CD8-positive, alpha-beta memory T cell (primary cell): ENCODE data around the gene ELOVL3. TPM values are rescaled to one million over a fixed set of nuclear protein-coding genes. Genes with fewer than 3 reads are reported as not detected.
"Not testable (repeated sequence)": the region's sequence is repeated elsewhere in the genome, so short reads cannot be mapped to it uniquely, and the experiment has no call there.

Source experiments
- CTCF ChIA-PET: fragments of 350-600 bp; sonication (Branson Sonifier 250); formaldehyde crosslinking; loops from one replicate; lab custom pipeline; 2021; ENCODE audit warnings: antibody characterized with exemption; lab: Charles Lee
- POLR2A ChIA-PET: fragments of 350-600 bp; sonication (Branson Sonifier 250); formaldehyde crosslinking; loops from one replicate; lab custom pipeline; 2021; ENCODE audit warnings: antibody characterized with exemption; lab: Charles Lee
- DNase-seq, 5 donors: peaks; one replicate each; pipeline versions ENCODE4 v3.0.0 to v3.0.0-alpha.2; 2020 to 2022; ENCODE audit warnings: mixed read lengths in 1 of 5
- H3K27ac ChIP-seq: one replicate; pipeline ENCODE4 v1.7.0; 2013; ENCODE audit warnings: low read depth, mild to moderate bottlenecking, low read length, moderate library complexity
- H3K27me3 ChIP-seq: 2 replicates; pipeline ENCODE4 v1.7.0; 2013; ENCODE audit warnings: low read length, mild to moderate bottlenecking; ENCODE audit not compliant: insufficient read depth, poor library complexity, severe bottlenecking
- H3K36me3 ChIP-seq: 2 replicates; pipeline ENCODE4 v1.7.0; 2013; ENCODE audit warnings: mild to moderate bottlenecking, low read length, moderate library complexity; ENCODE audit not compliant: insufficient read depth
- H3K4me1 ChIP-seq: 2 replicates; pipeline ENCODE4 v1.7.0; 2013; ENCODE audit warnings: mild to moderate bottlenecking, low read length, moderate library complexity; ENCODE audit not compliant: insufficient read depth
- H3K4me3 ChIP-seq: 2 replicates; pipeline ENCODE4 v1.7.0; 2013; ENCODE audit warnings: mild to moderate bottlenecking, low read length
- H3K9me3 ChIP-seq: 2 replicates; pipeline ENCODE4 v1.7.0; 2013; ENCODE audit warnings: mild to moderate bottlenecking, low read length
- H3K27ac Mint-ChIP-seq, 8 donors: one replicate each; pipeline ENCODE4 v1.8.0; 2020 to 2021; ENCODE audit warnings: mixed read lengths in 8 of 8, mild to moderate bottlenecking in 6 of 8, inconsistent platforms in 3 of 8, moderate library complexity in 3 of 8
- H3K27me3 Mint-ChIP-seq, 2 donors: one replicate each; pipeline ENCODE4 v1.8.0; 2020 to 2021; ENCODE audit warnings: mixed read lengths in 2 of 2, mild to moderate bottlenecking in 1 of 2, moderate library complexity in 1 of 2
- H3K36me3 Mint-ChIP-seq, 3 donors: one replicate each; pipeline ENCODE4 v1.8.0; 2020 to 2021; ENCODE audit warnings: mixed read lengths in 3 of 3, inconsistent platforms in 1 of 3, mild to moderate bottlenecking in 1 of 3
- H3K4me1 Mint-ChIP-seq, 3 donors: one replicate each; pipeline ENCODE4 v1.8.0; 2020 to 2021; ENCODE audit warnings: mixed read lengths in 3 of 3, inconsistent platforms in 1 of 3, mild to moderate bottlenecking in 1 of 3
- H3K4me3 Mint-ChIP-seq, 7 donors: one replicate each; pipeline ENCODE4 v1.8.0; 2020 to 2021; ENCODE audit warnings: mixed read lengths in 7 of 7, mild to moderate bottlenecking in 6 of 7, moderate library complexity in 4 of 7, inconsistent platforms in 2 of 7
- H3K9me3 Mint-ChIP-seq, 5 donors: one replicate each; pipeline ENCODE4 v1.8.0; 2020 to 2022; ENCODE audit warnings: mixed read lengths in 5 of 5, mild to moderate bottlenecking in 3 of 5, moderate library complexity in 2 of 5, inconsistent platforms in 1 of 5
- polyA plus RNA-seq: library from polyadenylated mRNA; unstranded; fragments of 300-500 nt; fragmentation: Illumina TruSeq; gene quantifications from one replicate; pipeline ENCODE4 v1.2.3, GENCODE V29; 2021
- total RNA-seq, 2 experiments: library from RNA; stranded (reverse); gene quantifications; one replicate each; pipeline ENCODE4 v1.2.3, GENCODE V29; 2021

ELOVL3 gene
- total and polyA plus RNA-seq, 3 experiments from 2014 or later: not detected

GRCh38 chr10:102211615-102212299 lies 14.3 kb upstream of the ELOVL3 start:
- H3K9me3 ChIP-seq: no peaks in the 10 kb centered on the region
- no peaks in the 10 kb centered on the region for H3K4me1 Mint-ChIP-seq
- ChIA-PET POLR2A (no interaction called here), CTCF (interaction anchor here (1.2 to 1.3 kb wide), 2 partner anchors 19 to 45 kb away, joined by 3 to 4 read pairs; no protein-coding TSS in a partner anchor)
- no peaks in the 10 kb centered on the region for H3K36me3 Mint-ChIP-seq
- no peak overlapping the region for H3K27ac ChIP-seq
- H3K27me3 ChIP-seq: no peaks in the 10 kb centered on the region
- no peaks in the 10 kb centered on the region for H3K36me3 ChIP-seq
- no peak overlapping the region for H3K4me3 ChIP-seq
- H3K27ac Mint-ChIP-seq: no peak overlapping the region
- H3K27me3 Mint-ChIP-seq: peaks cover 0 to 6% of the 10 kb centered on the region in 2 donors
- H3K4me1 ChIP-seq: no peaks in the 10 kb centered on the region
- DNase-seq: no peak
- H3K9me3 Mint-ChIP-seq: no peaks in the 10 kb centered on the region
- no peak overlapping the region for H3K4me3 Mint-ChIP-seq

- H3K4me3 ChIP-seq, POLR2A ChIA-PET, H3K27me3 ChIP-seq, H3K4me3 Mint-ChIP-seq, H3K4me1 Mint-ChIP-seq, H3K9me3 Mint-ChIP-seq, DNase-seq, CTCF ChIA-PET, H3K4me1 ChIP-seq, H3K27ac ChIP-seq, H3K27ac Mint-ChIP-seq, H3K36me3 ChIP-seq, H3K27me3 Mint-ChIP-seq, H3K9me3 ChIP-seq, H3K36me3 Mint-ChIP-seq: not testable (repeated sequence)
Observed at GRCh38 chr10:102213599-102213998, 12.5 kb upstream of the ELOVL3 start.

GRCh38 chr10:102219370-102219769 lies 6.7 kb upstream of the ELOVL3 start:
- Histone ChIP-seq H3K4me3 (no peak overlapping the region), H3K9me3 (no peaks in the 10 kb centered on the region), H3K4me1 (no peaks in the 10 kb centered on the region), H3K27me3 (no peaks in the 10 kb centered on the region), H3K27ac (no peak overlapping the region), H3K36me3 (no peaks in the 10 kb centered on the region)
- DNase-seq: no peak
- H3K36me3 Mint-ChIP-seq: no peaks in the 10 kb centered on the region
- POLR2A ChIA-PET: no interaction called here
- peaks cover 4 to 15% of the 10 kb centered on the region in 2 donors for H3K27me3 Mint-ChIP-seq
- no peaks in the 10 kb centered on the region for H3K9me3 Mint-ChIP-seq
- no peak overlapping the region for H3K4me3 Mint-ChIP-seq
- H3K27ac Mint-ChIP-seq: no peak overlapping the region
- no peaks in the 10 kb centered on the region for H3K4me1 Mint-ChIP-seq
- CTCF ChIA-PET: interaction anchor here (3.3 kb wide), 1 partner anchor 11 kb away, joined by 29 read pairs; no protein-coding TSS in a partner anchor

GRCh38 chr10:102220612-102221011 lies 5.5 kb upstream of the ELOVL3 start:
- Mint-ChIP-seq H3K4me1 (peaks cover 0 to 1% (median 0%) of the 10 kb centered on the region in 3 donors), H3K9me3 (no peaks in the 10 kb centered on the region), H3K36me3 (no peaks in the 10 kb centered on the region), H3K27me3 (peaks cover 4 to 15% of the 10 kb centered on the region in 2 donors), H3K27ac (no peak overlapping the region), H3K4me3 (no peak overlapping the region)
- no peak overlapping the region for H3K27ac ChIP-seq
- ChIA-PET POLR2A (no interaction called here), CTCF (interaction anchor here (1.0 to 3.3 kb wide), 2 partner anchors 10 to 131 kb away, joined by 3 to 29 read pairs; no protein-coding TSS in a partner anchor)
- no peaks in the 10 kb centered on the region for H3K4me1 ChIP-seq
- H3K36me3 ChIP-seq: no peaks in the 10 kb centered on the region
- H3K27me3 ChIP-seq: peaks cover 3% of the 10 kb centered on the region
- H3K4me3 ChIP-seq: no peak overlapping the region
- H3K9me3 ChIP-seq: no peaks in the 10 kb centered on the region
- DNase-seq: no peak

GRCh38 chr10:102222797-102223196 lies 3.3 kb upstream of the ELOVL3 start:
- H3K4me1 Mint-ChIP-seq: peaks cover 10 to 15% (median 14%) of the 10 kb centered on the region in 3 donors
- H3K27ac Mint-ChIP-seq: no peak overlapping the region
- ChIA-PET CTCF (interaction anchor here (1.3 kb wide), 1 partner anchor 129 kb away, joined by 5 read pairs; no protein-coding TSS in a partner anchor), POLR2A (interaction anchor here (0.6 kb wide), 1 partner anchor 97 kb away, joined by 5 read pairs; no protein-coding TSS in a partner anchor)
- Histone ChIP-seq H3K4me3 (no peak overlapping the region), H3K27me3 (peaks cover 7% of the 10 kb centered on the region), H3K9me3 (no peaks in the 10 kb centered on the region), H3K4me1 (peaks cover 7% of the 10 kb centered on the region), H3K27ac (no peak overlapping the region), H3K36me3 (no peaks in the 10 kb centered on the region)
- H3K9me3 Mint-ChIP-seq: no peaks in the 10 kb centered on the region
- no peak for DNase-seq
- no peak overlapping the region for H3K4me3 Mint-ChIP-seq
- peaks cover 4 to 32% of the 10 kb centered on the region in 2 donors for H3K27me3 Mint-ChIP-seq
- no peaks in the 10 kb centered on the region for H3K36me3 Mint-ChIP-seq

- H3K27ac ChIP-seq: no peak overlapping the region
- H3K4me1 ChIP-seq: peaks cover 15% of the 10 kb centered on the region
- no peaks in the 10 kb centered on the region for H3K9me3 ChIP-seq
- peaks cover 30% of the 10 kb centered on the region for H3K27me3 ChIP-seq
- Mint-ChIP-seq H3K9me3 (no peaks in the 10 kb centered on the region), H3K4me3 (peak overlapping the region in 6 of 7 donors; percentile 64 to 82 (median 75)), H3K4me1 (peaks cover 15 to 30% (median 19%) of the 10 kb centered on the region in 3 donors), H3K27ac (no peak overlapping the region), H3K27me3 (peaks cover 20 to 48% of the 10 kb centered on the region in 2 donors), H3K36me3 (no peaks in the 10 kb centered on the region)
- DNase-seq: no peak
- peak overlapping the region; percentile 51 for H3K4me3 ChIP-seq
- ChIA-PET CTCF (interaction anchor here (1.1 to 11.9 kb wide), 6 partner anchors 67 to 357 kb away, joined by 3 to 327 read pairs (median 6); no protein-coding TSS in a partner anchor), POLR2A (interaction anchor here (0.6 to 1.1 kb wide), 2 partner anchors 12 to 58 kb away, joined by 3 read pairs; no protein-coding TSS in a partner anchor)
- H3K36me3 ChIP-seq: no peaks in the 10 kb centered on the region
Observed at GRCh38 chr10:102226542-102226870, 407 bp downstream of the ELOVL3 start.

- no peak overlapping the region for H3K27ac ChIP-seq
- Mint-ChIP-seq H3K9me3 (no peaks in the 10 kb centered on the region), H3K4me1 (peaks cover 16 to 32% (median 19%) of the 10 kb centered on the region in 3 donors), H3K4me3 (peak overlapping the region in 1 of 7 donors; percentile 29), H3K27ac (no peak overlapping the region), H3K36me3 (no peaks in the 10 kb centered on the region), H3K27me3 (peaks cover 22 to 52% of the 10 kb centered on the region in 2 donors)
- no peak for DNase-seq
- CTCF ChIA-PET: interaction anchor here (1.6 to 11.9 kb wide), 5 partner anchors 66 to 356 kb away, joined by 4 to 327 read pairs (median 6); no protein-coding TSS in a partner anchor
- H3K36me3 ChIP-seq: no peaks in the 10 kb centered on the region
- H3K27me3 ChIP-seq: peaks cover 30% of the 10 kb centered on the region
- H3K4me3 ChIP-seq: no peak overlapping the region
- peaks cover 18% of the 10 kb centered on the region for H3K4me1 ChIP-seq
- no peaks in the 10 kb centered on the region for H3K9me3 ChIP-seq
- POLR2A ChIA-PET: interaction anchor here (1.1 kb wide), 1 partner anchor 12 kb away, joined by 3 read pairs; no protein-coding TSS in a partner anchor
Observed at GRCh38 chr10:102227050-102227449, 951 bp downstream of the ELOVL3 start.

- Histone ChIP-seq H3K4me1 (peaks cover 18% of the 10 kb centered on the region), H3K9me3 (no peaks in the 10 kb centered on the region), H3K4me3 (peak overlapping the region; percentile 66), H3K27me3 (peaks cover 30% of the 10 kb centered on the region), H3K36me3 (no peaks in the 10 kb centered on the region), H3K27ac (no peak overlapping the region)
- no peaks in the 10 kb centered on the region for H3K36me3 Mint-ChIP-seq
- no peaks in the 10 kb centered on the region for H3K9me3 Mint-ChIP-seq
- DNase-seq: peak; percentile 78 to 89 (median 81)
- H3K27ac Mint-ChIP-seq: peak overlapping the region in 1 of 8 donors; percentile 78
- H3K27me3 Mint-ChIP-seq: peaks cover 24 to 50% of the 10 kb centered on the region in 2 donors
- ChIA-PET POLR2A (interaction anchor here (0.5 to 2.3 kb wide), 5 partner anchors 16 to 354 kb away, joined by 3 to 13 read pairs (median 6); partner anchors contain the start of genes GBF1 and NFKB2), CTCF (interaction anchor here (0.6 to 11.9 kb wide), 45 partner anchors 10 to 382 kb away, joined by 3 to 327 read pairs (median 5); partner anchors contain the start of genes GBF1, NFKB2 and PITX3)
- peak overlapping the region; percentile 80 to 92 (median 85) for H3K4me3 Mint-ChIP-seq
- H3K4me1 Mint-ChIP-seq: peaks cover 16 to 32% (median 23%) of the 10 kb centered on the region in 3 donors
Observed at GRCh38 chr10:102229810-102230263, 3.7 kb downstream of the ELOVL3 start.
